ENCODE measurements around the gene TENT4A.

The TENT4A gene

DNA sequence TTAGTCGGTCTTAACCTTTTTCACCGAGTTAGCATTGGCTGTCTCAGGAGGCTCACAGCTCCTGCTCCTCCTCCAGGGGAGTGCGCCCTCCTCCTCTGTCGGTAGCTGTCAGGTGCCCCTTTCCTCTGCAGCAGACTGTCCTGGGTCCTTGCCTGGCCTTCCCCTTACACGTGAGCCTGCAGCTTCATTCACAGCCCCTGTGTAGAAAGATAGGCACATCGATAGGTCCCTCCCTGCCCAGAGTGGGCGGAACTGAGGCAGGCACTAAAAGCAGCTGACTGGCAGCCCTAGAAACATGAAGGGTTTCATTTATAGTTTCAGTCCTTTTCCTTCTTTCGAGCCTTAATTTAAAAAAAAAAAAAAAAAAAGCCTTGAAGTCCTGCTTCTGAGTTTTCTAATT is 17.2 kb downstream of the TENT4A start:
- TF ChIP-seq, protein P1, sequence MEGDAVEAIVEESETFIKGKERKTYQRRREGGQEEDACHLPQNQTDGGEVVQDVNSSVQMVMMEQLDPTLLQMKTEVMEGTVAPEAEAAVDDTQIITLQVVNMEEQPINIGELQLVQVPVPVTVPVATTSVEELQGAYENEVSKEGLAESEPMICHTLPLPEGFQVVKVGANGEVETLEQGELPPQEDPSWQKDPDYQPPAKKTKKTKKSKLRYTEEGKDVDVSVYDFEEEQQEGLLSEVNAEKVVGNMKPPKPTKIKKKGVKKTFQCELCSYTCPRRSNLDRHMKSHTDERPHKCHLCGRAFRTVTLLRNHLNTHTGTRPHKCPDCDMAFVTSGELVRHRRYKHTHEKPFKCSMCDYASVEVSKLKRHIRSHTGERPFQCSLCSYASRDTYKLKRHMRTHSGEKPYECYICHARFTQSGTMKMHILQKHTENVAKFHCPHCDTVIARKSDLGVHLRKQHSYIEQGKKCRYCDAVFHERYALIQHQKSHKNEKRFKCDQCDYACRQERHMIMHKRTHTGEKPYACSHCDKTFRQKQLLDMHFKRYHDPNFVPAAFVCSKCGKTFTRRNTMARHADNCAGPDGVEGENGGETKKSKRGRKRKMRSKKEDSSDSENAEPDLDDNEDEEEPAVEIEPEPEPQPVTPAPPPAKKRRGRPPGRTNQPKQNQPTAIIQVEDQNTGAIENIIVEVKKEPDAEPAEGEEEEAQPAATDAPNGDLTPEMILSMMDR (IDR thresholded peaks at IDR 0.05), result no peak

DNA sequence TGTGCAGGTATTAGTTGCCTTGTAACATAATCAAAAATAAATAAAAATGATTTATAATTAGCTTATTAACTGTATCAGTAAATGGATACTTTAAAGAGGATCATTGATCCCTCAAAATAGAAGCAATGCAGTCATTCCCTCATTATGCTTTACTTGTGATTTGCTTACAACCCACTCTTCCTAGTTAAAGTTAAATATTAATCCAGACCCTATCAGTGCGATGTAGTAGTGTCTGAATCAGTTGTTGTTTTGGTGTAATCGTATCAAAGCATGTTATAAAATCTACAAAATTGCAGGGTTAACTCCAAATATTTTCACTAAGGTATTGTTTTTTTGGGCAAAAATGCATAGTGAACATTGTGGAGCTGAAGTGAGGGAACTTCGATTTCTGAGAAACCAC is 17.6 kb downstream of the TENT4A start:
- TF ChIP-seq, protein P1 (IDR thresholded peaks at IDR 0.05), result no peak

DNA sequence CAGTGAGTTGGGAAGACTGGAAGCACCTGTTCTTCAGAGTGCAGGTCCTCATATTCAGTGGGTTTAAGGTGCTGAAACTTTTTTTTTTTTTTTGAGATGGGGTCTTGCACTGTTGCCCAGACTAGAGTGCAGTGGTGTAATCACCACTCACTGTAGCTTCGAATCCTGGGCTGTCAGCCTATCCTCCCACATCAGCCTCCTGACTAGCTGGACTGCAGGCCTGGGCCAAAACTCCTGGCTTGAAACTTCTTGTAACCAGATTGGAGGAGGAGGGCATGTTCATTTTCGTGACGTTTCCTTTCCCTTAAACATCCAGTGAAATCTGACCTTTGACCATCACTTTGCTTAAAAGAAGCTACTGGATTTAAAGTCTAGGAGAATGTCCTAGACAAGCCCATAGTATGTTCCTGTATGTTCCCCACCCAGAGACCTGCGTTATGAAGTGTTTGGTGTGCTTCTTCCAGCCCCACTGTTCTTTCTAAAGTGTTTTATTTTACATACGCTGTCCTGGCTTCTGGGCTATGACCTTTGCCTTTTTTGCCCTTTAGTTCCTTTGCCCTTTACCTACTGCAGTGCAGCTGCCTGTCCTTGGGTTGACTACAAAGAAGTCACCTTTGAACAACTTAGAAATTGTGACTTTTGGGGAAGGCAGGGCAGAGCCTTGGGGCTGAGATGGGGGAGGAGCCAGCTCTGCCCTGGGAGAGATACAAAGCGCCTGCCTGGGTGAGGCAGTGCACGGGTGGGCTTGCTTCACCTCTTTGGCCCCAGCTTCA is 18.4 kb downstream of the TENT4A start:
- TF ChIP-seq, protein P1 (IDR thresholded peaks at IDR 0.05), result no peak

DNA sequence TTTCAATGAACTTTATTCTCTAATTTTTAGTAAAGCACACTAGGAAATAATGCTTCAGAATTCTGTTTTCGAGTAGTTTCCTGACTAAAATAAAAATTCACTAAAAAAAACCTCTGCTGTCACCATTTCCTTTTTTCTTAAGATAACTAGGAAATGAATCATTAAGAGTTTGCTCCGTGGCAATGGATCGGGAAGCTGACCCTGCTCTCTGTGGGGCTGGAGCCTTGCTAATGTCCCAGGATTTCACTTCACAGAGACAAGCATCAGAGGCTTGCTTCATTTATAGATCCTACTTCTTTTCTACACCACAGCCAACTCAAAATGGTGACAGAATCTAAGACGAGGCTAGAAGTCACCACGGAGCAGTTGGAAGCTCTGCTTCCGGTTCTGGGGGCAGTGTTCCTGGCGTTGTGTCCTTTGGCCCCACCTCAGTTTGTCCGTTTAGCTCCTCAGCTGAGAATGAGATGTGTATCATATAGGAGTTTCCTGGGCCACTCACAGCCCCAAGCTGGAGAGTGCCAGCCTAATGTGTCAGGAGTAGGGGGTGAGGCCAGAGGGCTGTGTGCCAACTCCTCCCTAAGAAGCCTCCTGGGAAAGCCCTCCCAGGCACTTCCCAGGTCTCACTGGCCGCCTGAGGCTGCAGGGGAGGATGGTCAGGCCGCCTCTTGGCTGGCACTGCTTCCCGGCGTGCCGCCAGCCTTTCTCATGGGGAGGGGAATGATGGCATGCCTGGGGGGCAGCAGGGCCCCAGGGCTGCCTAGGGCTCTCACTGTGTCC is 19.6 kb downstream of the TENT4A start:
- TF ChIP-seq, protein P1 (IDR thresholded peaks at IDR 0.05), result no peak

DNA sequence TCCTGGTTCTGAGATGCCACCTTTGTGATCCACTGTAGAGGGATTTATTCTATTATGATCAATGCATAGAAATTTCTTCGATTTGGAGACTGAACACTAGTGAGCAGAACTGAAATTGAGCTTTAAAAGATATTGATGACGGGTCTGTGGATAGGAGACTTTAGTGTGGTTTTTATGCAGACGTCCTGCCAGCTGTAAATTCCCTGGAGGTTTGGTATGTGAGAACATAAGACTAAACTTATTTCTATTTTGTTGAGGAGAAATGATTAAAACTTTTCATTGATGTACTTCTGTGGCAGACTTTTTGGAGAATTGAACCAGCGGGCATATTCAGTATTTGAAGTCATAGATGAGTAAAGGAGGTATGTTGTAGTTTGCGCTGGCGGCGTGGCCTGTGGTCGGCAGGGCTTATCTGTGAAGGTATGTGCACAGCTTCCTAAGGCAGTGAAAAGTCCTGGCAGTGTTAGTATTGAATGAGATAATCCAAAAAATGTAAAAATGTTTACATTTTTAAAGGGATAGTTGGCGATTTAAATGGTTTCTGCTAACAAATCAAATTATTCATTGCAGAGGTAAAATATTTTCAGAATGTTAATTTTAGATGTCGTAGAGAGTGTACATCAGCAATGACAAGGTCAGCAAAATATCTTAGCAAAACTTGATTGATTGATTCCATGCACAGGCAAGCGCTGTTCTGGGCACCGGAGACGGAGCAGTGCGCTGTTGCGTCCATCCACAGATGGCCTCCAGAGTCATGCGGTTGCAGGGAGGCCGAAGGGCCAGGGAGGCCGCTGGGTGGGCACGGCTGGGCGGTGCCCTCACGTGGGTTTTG is 20.4 kb downstream of the TENT4A start:
- TF ChIP-seq, protein P1 (IDR thresholded peaks at IDR 0.05), result no peak

DNA sequence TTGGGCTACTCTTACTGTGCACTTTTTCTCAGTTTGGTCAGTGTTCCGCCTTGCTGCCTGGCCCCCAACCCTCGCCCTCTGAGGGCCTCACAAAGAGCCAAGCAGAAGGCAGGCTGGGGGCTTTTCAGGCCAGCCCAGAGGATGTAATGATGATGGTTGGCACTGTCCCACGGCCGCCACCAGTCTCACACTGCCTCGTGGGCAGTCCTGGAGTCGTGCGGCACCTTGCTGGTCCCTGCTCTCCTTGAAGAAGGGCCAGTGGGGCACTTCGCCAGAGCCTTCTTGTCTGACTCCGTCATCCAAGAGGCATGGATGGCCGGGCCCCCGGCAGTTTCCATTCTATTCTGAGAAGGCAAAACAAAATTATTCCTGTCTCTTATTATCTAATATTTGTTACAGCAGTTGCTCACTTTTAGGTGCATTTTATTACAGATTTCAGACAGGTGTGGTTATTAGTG is 21.0 kb downstream of the TENT4A start:
- TF ChIP-seq, protein P1 (IDR thresholded peaks at IDR 0.05), result no peak

DNA sequence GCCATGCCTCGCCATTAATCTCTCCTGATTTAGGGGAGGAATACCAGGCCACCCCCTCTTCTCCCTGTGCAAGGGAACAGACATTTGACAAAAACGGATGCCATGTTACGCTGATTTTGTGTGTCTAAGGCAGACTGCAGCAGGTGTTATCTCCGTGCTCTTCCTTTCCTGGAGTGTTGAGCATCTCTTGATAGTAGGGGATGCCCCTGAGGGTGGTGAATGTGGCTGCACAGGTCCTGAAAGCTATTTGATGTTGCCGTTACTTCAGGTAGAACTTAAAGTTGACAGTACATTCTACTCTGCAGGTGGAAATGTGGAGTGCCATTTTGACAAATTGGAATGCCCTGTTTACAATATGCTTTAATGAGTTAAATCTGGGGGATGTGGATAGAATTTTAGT is 21.5 kb downstream of the TENT4A start:
- TF ChIP-seq, protein P1 (IDR thresholded peaks at IDR 0.05), result no peak

Data from LNCAP (cell line).